ENCODE results near the gene ABCA7.
A peak's percentile ranks its signal among the peaks of the same experiment; 100 is the strongest.

The ABCA7 gene

GRCh38 chr19:1032264-1032867 lies 7.5 kb upstream of the ABCA7 start:
- H3K36me3 ChIP-seq (ENCODE audit: control insufficient read depth, insufficient read depth, low read length): no peaks in the 10 kb centered on the region
- no peak for TF ChIP-seq CTCF (IDR thresholded peaks at IDR 0.05)
- H3K79me2 ChIP-seq: no peaks in the 10 kb centered on the region
- H3K4me3 ChIP-seq (ENCODE audit: low read depth, low read length): no peak overlapping the region
- no peak overlapping the region for H3K9ac ChIP-seq
- no peaks in the 10 kb centered on the region for H3K9me3 ChIP-seq (ENCODE audit: control insufficient read depth, low read length)
- no peak overlapping the region for H3K27ac ChIP-seq
- H3K4me1 ChIP-seq: no peaks in the 10 kb centered on the region
- no peak overlapping the region for H3K4me2 ChIP-seq (ENCODE audit: low read length)
- no peak overlapping the region for H2AFZ ChIP-seq
- H3K27me3 ChIP-seq (ENCODE audit: control insufficient read depth, insufficient read depth, low read length): no peaks in the 10 kb centered on the region

DNA sequence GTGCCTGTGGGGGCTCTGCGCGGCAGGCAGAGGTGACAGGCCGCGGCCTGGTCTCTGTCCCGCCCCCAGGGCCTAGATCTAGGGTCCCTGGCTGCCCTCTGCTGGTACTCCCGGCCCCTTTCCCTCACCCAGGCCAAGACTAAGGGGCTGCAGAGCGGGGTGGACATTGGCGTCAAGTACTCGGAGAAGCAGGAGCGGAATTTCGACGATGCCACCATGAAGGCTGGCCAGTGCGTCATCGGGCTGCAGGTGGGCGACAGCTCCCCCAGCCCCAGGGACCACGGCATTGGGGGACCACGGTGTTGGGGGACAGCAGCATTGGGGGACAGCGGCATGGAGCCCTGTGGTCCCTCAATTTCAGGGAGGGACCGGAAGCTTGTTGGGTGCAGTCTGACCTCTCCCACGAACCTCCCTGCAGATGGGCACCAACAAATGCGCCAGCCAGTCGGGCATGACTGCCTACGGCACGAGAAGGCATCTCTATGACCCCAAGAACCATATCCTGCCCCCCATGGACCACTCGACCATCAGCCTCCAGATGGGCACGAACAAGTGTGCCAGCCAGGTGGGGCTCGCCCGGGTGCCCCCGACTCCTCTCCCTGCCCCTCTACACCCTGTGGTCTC lies 3.8 kb upstream of the ABCA7 start:
- Histone ChIP-seq H3K9ac (no peak overlapping the region), H3K27me3 (ENCODE audit: control insufficient read depth, insufficient read depth, low read length) (no peaks in the 10 kb centered on the region), H3K4me2 (ENCODE audit: low read length) (no peak overlapping the region), H3K4me1 (peaks cover under 1% of the 10 kb centered on the region), H3K9me3 (ENCODE audit: control insufficient read depth, low read length) (no peaks in the 10 kb centered on the region), H3K79me2 (no peaks in the 10 kb centered on the region), H3K36me3 (ENCODE audit: control insufficient read depth, insufficient read depth, low read length) (no peaks in the 10 kb centered on the region), H2AFZ (no peak overlapping the region), H3K4me3 (ENCODE audit: low read depth, low read length) (no peak overlapping the region), H3K27ac (no peak overlapping the region)
- TF ChIP-seq CTCF (IDR thresholded peaks at IDR 0.05): no peak

DNA sequence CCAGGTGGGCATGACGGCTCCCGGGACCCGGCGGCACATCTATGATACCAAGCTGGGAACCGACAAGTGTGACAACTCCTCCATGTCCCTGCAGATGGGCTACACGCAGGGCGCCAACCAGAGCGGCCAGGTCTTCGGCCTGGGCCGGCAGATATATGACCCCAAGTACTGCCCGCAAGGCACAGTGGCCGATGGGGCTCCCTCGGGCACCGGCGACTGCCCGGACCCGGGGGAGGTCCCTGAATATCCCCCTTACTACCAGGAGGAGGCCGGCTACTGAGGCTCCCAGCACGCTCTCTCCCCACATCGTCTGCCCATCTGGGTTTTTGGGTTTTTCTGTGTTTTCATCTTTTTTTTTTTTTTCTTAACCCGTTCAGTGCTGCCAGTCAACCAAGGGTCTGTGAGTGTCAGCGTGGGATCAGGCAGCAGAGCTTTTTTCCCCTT lies 2.3 kb upstream of the ABCA7 start:
- Histone ChIP-seq H3K9me3 (ENCODE audit: control insufficient read depth, low read length) (no peaks in the 10 kb centered on the region), H3K4me1 (peaks cover 5% of the 10 kb centered on the region), H2AFZ (no peak overlapping the region), H3K36me3 (ENCODE audit: control insufficient read depth, insufficient read depth, low read length) (no peaks in the 10 kb centered on the region), H3K9ac (no peak overlapping the region), H3K4me2 (ENCODE audit: low read length) (no peak overlapping the region), H3K79me2 (no peaks in the 10 kb centered on the region), H3K27me3 (ENCODE audit: control insufficient read depth, insufficient read depth, low read length) (no peaks in the 10 kb centered on the region), H3K27ac (no peak overlapping the region), H3K4me3 (ENCODE audit: low read depth, low read length) (no peak overlapping the region)
- no peak for TF ChIP-seq CTCF (IDR thresholded peaks at IDR 0.05)

DNA sequence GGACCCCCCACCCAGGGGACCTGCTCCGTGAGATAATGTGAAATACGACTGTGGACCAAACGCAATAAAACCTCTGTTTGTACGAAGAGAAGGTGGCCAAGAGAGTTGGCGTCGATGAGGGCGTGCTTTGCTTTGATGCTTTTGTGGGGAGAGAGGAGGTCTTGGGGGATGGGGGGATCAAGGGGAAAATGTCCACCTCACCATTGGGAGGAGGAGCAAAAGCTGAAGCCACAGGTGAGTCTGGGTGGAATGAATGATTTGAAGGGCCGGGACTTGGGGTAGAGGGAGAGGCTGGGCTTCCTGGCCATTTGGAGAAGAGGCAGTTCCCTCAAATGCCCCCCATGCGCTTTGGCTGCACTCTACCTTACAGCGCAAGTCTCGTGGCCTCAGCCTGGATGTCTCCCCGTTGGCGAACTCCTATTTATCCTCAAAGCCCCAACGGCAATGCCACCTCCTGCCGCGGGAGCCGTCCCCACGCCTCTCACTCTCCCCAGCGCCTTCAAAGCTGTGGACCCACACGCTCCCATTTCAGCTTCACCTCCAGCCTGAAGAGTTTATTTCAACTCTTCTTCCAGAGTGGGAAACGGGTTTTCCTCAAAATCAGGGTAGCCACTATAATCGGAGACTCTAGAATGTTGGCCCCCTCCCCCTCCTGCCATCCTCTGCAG lies 795 bp upstream of the ABCA7 start:
- H3K4me3 ChIP-seq (ENCODE audit: low read depth, low read length): peak overlapping the region; percentile 63
- no peaks in the 10 kb centered on the region for H3K79me2 ChIP-seq
- H3K27me3 ChIP-seq (ENCODE audit: control insufficient read depth, insufficient read depth, low read length): no peaks in the 10 kb centered on the region
- H3K9me3 ChIP-seq (ENCODE audit: control insufficient read depth, low read length): no peaks in the 10 kb centered on the region
- H2AFZ ChIP-seq: peak overlapping the region; percentile 71
- peaks cover 5% of the 10 kb centered on the region for H3K4me1 ChIP-seq
- no peak overlapping the region for H3K9ac ChIP-seq
- H3K36me3 ChIP-seq (ENCODE audit: control insufficient read depth, insufficient read depth, low read length): no peaks in the 10 kb centered on the region
- H3K27ac ChIP-seq: no peak overlapping the region
- TF ChIP-seq CTCF (IDR thresholded peaks at IDR 0.05): no peak
- H3K4me2 ChIP-seq (ENCODE audit: low read length): peak overlapping the region; percentile 77
